HG03280 (cell line): Measurements from ENCODE around the gene ZNF175.

Experiments used
- ATAC-seq: cut with Tn5 transposase; IDR thresholded peaks from one replicate; pipeline ENCODE4 v1.9.1; 2021; ENCODE audit warnings: mild to moderate bottlenecking, moderate library complexity; ENCODE audit not compliant: unreplicated experiment

Gene ZNF175

DNA sequence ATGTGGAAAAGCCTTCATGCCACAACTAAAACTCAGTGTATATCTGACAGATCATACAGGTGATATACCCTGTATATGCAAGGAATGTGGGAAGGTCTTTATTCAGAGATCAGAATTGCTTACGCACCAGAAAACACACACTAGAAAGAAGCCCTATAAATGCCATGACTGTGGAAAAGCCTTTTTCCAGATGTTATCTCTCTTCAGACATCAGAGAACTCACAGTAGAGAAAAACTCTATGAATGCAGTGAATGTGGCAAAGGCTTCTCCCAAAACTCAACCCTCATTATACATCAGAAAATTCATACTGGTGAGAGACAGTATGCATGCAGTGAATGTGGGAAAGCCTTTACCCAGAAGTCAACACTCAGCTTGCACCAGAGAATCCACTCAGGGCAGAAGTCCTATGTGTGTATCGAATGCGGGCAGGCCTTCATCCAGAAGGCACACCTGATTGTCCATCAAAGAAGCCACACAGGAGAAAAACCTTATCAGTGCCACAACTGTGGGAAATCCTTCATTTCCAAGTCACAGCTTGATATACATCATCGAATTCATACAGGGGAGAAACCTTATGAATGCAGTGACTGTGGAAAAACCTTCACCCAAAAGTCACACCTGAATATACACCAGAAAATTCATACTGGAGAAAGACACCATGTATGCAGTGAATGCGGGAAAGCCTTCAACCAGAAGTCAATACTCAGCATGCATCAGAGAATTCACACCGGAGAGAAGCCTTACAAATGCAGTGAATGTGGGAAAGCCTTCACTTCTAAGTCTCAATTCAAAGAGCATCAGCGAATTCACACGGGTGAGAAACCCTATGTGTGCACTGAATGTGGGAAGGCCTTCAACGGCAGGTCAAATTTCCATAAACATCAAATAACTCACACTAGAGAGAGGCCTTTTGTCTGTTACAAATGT is 16.4 kb downstream of the ZNF175 start:
- ATAC-seq, result no peak

- ATAC-seq, result no peak
Measured at GRCh38 chr19:51589511-51589910, 18.4 kb downstream of the ZNF175 start.

- ATAC-seq, result no peak
Measured at GRCh38 chr19:51590441-51590840, 19.4 kb downstream of the ZNF175 start.

GRCh38 chr19:51592521-51592920 is 21.4 kb downstream of the ZNF175 start:
- no peak for ATAC-seq

- ATAC-seq, result no peak
Measured at GRCh38 chr19:51593138-51593890, 22.2 kb downstream of the ZNF175 start.

GRCh38 chr19:51593969-51594773 is 23.1 kb downstream of the ZNF175 start:
- peak; percentile 99 for ATAC-seq

DNA sequence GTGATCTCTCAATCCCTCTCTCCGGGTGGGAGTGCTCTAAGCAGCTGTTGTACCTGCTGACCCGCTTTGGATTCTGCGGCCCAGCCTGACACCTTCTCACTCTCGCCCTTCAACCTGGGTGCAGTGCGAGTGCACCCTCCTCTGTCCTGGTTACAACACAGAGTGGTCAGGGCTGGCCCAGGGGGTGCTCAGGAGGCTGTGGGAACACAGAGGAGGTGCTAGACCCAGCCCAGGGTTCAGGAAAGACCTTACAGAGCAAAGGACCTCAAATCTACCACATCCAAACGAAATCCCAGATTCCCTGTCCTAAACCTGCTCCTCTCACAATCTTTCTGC is 23.7 kb downstream of the ZNF175 start:
- no peak for ATAC-seq

DNA sequence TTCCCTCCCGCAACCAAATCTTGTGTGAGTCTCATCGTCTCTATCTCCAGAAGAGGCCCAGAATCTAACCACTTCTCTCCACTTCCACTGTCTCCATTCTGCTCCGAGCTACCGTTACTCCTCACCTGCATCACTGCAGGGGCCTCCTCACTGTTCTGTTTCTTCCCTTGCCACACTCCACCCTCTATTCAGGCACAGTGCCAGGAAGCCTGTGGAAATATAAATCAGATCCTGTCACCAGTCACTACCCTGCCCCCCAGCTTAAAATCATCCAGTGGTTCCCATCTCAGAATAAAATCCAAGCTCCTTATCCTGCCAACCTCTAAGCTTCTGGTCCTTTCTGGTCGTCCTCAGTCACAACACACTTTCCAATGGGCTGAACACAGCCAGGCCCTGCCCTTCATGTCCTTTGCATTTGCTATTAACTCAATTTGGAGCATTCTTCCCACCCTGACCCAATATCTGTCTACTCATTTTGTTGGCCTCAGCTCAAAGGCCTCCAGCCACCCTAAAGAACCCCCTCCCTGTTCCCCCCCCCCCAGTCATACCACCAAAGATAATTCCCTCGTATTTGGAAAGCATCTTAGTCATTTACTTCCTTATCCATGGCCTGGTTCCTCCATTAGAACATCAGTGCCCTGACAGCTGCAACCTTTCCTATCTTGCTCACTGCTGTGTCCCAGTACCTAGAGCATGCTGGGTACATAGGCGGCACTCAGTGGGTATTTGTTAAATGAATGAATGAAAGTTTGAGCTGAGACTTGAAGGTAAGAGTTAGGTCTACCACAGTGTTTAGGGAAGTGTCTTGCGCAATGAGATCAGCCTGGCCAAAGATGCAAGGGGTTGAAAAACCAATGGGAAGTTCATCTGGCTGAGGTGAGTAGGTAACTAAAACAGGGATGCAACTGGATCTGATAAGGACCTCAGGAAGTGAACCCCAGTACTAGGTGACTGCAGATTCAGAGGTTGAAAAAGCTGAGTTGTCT is 24.4 kb downstream of the ZNF175 start:
- no peak for ATAC-seq

DNA sequence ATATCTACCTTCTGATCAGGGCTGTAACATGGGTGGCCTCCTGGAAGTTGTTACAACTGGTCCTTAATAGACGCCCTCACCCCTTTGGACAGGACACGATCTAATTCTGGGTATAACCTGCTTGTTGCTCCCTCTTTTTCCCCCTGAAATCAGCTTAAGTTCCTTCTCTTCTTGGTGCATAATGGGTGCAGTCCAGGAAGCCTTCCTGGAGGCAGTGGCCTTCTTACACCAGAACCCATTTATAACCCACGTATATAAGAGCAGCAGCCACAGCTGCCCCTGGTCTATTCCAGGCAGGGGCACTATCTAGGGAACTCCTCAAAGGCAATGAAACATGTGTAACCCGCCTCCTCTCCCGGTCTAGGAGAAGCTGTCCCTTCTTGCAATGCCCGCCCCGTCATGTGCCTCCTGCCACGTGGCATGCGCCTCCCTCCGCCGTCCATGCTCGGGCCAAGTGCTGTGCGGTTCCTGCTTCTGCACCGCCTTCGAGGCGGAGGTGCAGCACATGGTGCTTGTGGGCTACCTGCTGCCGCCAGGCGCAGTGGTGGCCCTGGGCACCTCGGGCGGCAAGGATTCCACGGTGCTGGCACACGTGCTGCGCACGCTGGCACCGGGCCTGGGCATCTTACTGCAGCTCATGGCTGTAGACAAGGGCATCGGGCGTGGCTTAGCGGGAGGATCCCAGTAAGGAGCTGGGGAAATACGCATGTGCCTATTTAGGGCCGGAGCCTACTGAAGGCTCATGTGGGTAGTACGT is 27.3 kb downstream of the ZNF175 start:
- ATAC-seq, result no peak

DNA sequence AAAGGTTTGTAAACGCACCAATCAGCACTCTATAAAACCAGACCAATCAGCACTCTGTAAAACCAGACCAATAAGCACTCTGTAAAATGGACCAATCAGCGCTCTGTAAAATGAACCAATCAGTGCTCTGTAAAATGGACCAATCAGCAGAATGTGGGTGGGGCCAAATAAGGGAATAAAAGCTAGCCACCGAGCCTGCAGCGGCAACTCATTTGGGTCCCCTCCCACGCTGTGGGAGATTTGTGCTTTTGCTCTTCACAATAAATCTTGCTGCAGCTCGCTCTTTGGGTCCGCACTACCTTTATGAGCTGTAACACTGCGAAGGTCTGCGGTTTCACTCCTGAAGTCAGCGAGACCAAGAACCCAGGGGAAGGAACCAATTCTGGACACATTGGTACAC is 28.0 kb downstream of the ZNF175 start:
- ATAC-seq, result no peak

DNA sequence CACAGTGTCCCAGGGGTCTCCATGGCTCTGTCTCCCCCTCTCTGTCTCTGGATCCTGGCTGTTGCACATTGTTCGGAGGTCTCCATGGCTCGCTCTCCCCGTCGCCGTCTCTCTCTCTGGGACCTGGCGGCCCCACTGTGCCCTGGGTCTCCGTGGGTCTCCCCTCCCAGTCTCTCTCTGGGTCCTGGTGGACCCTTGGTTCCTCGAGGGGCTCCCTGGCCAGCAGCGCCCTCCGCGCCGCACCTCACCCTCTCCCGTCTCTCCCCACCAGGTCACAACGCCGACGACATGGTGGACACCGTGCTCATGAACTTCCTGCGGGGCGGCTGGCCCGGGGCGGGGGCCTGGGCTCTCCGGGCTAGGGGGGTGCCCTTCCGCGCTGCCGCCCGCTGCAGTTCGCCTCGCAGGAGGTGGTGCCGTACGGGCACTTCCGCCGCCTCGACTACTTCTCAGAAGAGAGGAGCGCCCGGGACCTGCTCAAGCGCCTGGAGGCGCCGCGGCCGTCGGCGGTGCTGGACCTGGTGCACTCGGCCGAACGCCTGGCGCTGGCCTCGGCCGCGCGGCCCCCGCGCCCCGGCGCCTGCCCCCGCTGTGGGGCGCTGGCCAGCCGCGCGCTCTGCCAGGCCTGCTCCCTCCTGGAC is 30.0 kb downstream of the ZNF175 start:
- ATAC-seq, result no peak

DNA sequence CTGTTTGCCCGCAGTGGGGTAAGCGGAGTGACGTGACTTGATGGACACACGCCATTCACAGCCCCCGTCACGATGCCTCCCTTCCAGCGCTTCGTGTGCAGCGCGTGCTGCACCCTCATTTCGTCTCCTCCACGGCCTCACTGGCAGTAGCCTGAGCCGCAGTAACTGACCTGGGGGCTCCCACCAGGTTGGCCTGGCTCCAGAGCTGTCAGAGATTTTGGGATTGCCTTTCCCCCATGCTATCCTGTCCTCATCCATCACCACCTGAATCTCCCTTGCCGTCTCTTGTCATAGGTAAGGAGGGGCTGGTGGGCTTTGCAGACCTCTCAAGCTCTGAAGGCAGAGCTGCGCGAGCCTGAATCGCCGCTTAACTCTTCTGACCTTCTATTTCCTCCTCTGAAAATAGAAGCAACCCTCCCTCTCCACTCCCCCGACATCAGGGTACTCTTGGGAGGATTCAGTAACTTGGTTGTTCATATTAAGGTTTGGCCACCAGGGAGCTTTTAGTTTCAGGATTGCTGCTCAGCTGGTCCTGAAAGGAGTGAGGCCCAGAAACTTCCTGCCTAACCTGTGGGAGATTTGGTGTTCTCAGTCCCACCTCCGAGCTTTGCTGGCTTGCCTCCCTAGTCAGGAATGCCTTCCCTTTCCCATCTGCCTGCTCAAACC is 31.2 kb downstream of the ZNF175 start:
- no peak for ATAC-seq

GRCh38 chr19:51607077-51607476 is 36.0 kb downstream of the ZNF175 start:
- ATAC-seq, result peak; percentile 93

GRCh38 chr19:51607920-51608562 is 37.0 kb downstream of the ZNF175 start:
- no peak for ATAC-seq

DNA sequence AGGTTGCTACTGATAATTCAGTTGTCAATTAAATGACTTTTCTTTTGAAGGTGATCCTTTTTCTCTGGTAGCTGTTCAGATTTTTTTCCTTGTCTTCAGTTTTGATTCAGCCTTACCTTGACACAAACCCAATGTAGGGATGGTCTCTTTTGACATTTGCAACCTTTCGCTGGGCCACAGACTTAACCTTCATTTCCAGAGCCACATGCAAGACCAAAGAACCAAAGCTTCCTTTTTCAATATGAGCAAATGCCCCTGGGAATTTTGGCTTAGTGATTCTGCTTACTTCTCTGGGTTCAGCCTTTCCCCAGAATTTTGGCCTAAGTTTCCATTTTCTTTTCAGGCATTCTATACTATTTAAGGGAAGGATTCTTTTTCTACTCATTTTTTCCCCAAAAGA is 39.5 kb downstream of the ZNF175 start:
- no peak for ATAC-seq

DNA sequence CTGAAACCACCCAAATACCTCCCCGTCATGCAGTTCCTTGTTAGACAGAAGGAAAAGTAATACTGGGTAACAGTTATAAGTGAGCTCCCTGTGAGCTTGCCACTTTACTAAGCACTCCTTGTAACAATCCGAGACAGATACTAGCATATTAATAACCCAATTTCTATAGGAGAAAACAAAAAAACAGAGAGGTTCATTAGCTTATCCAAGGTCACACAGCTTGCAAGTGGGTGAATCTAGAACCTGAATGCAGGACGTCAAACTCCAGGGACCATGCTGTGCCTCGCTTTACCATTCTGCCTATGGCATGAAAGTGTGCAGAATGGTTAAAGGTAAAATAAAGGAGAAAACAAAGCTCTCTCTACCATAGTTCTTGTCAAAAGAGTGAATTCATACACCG is 43.7 kb downstream of the ZNF175 start:
- ATAC-seq, result no peak

DNA sequence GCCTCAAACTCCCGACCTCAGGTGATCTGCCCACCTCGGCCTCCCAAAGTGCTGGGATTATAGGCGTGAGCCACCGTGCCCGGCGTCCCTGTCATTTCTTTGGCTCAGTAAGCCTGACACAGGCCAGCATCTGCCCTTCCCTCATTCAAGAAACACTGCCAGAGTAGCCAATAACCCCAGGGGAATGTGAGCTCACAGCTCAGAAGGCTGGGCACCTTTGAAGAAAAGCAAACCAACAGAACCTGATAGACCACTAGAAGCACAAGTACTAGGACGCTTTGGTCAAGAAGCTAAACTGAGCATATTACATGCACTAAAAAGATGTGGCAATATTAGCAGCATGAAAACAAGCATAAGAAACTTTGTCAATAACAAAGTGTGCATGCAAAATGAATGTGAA is 44.9 kb downstream of the ZNF175 start:
- ATAC-seq, result no peak

- ATAC-seq, result no peak
Measured at GRCh38 chr19:51621178-51621577, 50.1 kb downstream of the ZNF175 start.
